ENCODE data around the gene CCDC40. TPM values are rescaled to one million over a fixed set of nuclear protein-coding genes. Genes with fewer than 3 reads are reported as not detected.

CCDC40 gene
- total and polyA plus RNA-seq, 2 of the 13 experiments (the other 11 are each of a cell fraction or from before 2014, with no cell fraction given): 4.1 to 5.5 TPM

DNA sequence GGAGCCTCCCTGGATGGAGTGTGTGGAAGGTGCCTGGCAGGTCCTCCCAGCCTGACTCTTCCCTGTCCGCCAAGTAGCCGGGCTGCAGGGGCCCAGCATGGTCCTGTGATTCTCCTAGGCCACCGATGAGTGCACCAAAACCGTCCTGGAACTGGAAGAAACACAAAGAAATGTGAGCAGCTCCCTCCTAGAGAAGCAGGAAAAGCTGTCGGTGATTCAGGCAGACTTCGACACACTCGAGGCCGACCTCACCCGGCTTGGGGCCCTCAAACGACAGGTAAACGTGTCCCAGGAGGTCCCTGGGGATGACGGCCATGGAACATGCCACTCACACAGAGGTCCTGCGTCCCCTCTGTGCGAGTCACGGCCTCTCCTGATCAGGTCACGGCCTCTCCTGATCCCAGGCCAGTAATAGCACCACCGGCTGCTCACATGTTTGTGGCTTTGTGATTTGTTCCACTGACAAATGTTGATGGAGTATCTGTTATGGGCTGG is 60.7 kb downstream of the CCDC40 start:
- peak overlapping the region; percentile 54 for H3K4me2 ChIP-seq (ENCODE audit: low read depth, low read length)
- BruUV-seq (replicated peaks): no TSS peak
- ATAC-seq: peak; percentile 4; the same call in 2 of the 3 replicates
- H3K4me1 ChIP-seq (ENCODE audit: insufficient read depth, low read length): peaks cover 47% of the 10 kb centered on the region
- H3K9me3 ChIP-seq (ENCODE audit: low read length): no peaks in the 10 kb centered on the region
- in situ Hi-C loops (cut with HindIII; ENCODE audit: extremely low pct_ligation_motif_present, low pct_unique_long_range_greater_than_20kb): no loop called here
- H3K4me3 ChIP-seq (replicated peaks in 1 of 3; ENCODE audit: insufficient read depth in 1 of 3, low read depth in 2 of 3, low read length in 3 of 3): peak overlapping the region in 1 of 3 experiments; percentile 42; a peak in 1 of 6 replicates
- H3K9ac ChIP-seq (ENCODE audit: insufficient read depth, low read depth, low read length): no peak overlapping the region
- H3K27ac ChIP-seq (ENCODE audit: extremely low read length, insufficient read depth, low read length): no peak overlapping the region
- no peaks in the 10 kb centered on the region for H3K36me3 ChIP-seq (replicated peaks in 1 of 2; ENCODE audit: control insufficient read depth in 1 of 2, insufficient read depth in 2 of 2, low read length in 2 of 2)
- POLR2A ChIA-PET: no interaction called here
- intact Hi-C loops (cut with micrococcal nuclease; ENCODE audit: unreplicated experiment): no loop called here
- CTCF ChIA-PET (ENCODE audit: low intra/inter-chr PET ratio, low total read pairs): no interaction called here
- 7% methylated on average over 17 of the region's 17 CpGs for WGBS (ENCODE audit: low lambda C conversion rate)
- FAIRE-seq: no peak
- no peaks in the 10 kb centered on the region for H4K20me1 ChIP-seq (ENCODE audit: insufficient read depth, low read length)
- H2AFZ ChIP-seq (ENCODE audit: low read length): no peak overlapping the region
- H3K79me2 ChIP-seq (ENCODE audit: insufficient read depth, low read length): peaks cover 7% of the 10 kb centered on the region
- peaks cover 5 to 45% of the 10 kb centered on the region in 2 experiments; a peak in 4 of 5 replicates for H3K27me3 ChIP-seq (ENCODE audit: control insufficient read depth in 1 of 2, insufficient read depth in 2 of 2, low read length in 2 of 2)
- DNase-seq (ENCODE audit: low spot score): no peak
- TF ChIP-seq HOXA9 (CRISPR knock-in tag; IDR thresholded peaks at IDR 0.05; ENCODE audit: borderline replicate concordance) (peak; percentile 25; the same call in 1 of the 2 replicates), PRPF4 (IDR thresholded peaks at IDR 0.05; ENCODE audit: low read depth, low read length, poor library complexity, severe bottlenecking) (no peak), SCMH1 (CRISPR knock-in tag; IDR thresholded peaks at IDR 0.05; ENCODE audit: borderline replicate concordance) (no peak), ZNF510 (CRISPR knock-in tag; IDR thresholded peaks at IDR 0.05; ENCODE audit: low read depth) (no peak), XRCC5 (optimal IDR thresholded peaks at IDR 0.05; ENCODE audit: low read length) (peak; percentile 14), REXO4 (CRISPR knock-in tag; IDR thresholded peaks at IDR 0.05; ENCODE audit: borderline replicate concordance) (0 out of 2 replicates have a peak, but pooled peaks have one; percentile 63), SOX6 (IDR thresholded peaks at IDR 0.05) (no peak), SOX6 (CRISPR knock-in tag; IDR thresholded peaks at IDR 0.05) (no peak), CCDC6 (CRISPR knock-in tag; IDR thresholded peaks at IDR 0.05) (peak; percentile 26; the same call in 1 of the 2 replicates), ZNF274 (CRISPR knock-in tag; IDR thresholded peaks at IDR 0.05) (0 out of 2 replicates have a peak, but pooled peaks have one; percentile 44)
- TF ChIP-seq, protein P1, sequence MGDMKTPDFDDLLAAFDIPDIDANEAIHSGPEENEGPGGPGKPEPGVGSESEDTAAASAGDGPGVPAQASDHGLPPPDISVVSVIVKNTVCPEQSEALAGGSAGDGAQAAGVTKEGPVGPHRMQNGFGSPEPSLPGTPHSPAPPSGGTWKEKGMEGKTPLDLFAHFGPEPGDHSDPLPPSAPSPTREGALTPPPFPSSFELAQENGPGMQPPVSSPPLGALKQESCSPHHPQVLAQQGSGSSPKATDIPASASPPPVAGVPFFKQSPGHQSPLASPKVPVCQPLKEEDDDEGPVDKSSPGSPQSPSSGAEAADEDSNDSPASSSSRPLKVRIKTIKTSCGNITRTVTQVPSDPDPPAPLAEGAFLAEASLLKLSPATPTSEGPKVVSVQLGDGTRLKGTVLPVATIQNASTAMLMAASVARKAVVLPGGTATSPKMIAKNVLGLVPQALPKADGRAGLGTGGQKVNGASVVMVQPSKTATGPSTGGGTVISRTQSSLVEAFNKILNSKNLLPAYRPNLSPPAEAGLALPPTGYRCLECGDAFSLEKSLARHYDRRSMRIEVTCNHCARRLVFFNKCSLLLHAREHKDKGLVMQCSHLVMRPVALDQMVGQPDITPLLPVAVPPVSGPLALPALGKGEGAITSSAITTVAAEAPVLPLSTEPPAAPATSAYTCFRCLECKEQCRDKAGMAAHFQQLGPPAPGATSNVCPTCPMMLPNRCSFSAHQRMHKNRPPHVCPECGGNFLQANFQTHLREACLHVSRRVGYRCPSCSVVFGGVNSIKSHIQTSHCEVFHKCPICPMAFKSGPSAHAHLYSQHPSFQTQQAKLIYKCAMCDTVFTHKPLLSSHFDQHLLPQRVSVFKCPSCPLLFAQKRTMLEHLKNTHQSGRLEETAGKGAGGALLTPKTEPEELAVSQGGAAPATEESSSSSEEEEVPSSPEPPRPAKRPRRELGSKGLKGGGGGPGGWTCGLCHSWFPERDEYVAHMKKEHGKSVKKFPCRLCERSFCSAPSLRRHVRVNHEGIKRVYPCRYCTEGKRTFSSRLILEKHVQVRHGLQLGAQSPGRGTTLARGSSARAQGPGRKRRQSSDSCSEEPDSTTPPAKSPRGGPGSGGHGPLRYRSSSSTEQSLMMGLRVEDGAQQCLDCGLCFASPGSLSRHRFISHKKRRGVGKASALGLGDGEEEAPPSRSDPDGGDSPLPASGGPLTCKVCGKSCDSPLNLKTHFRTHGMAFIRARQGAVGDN (CRISPR knock-in tag; IDR thresholded peaks at IDR 0.05): peak; percentile 77
- TF ChIP-seq, protein P2, sequence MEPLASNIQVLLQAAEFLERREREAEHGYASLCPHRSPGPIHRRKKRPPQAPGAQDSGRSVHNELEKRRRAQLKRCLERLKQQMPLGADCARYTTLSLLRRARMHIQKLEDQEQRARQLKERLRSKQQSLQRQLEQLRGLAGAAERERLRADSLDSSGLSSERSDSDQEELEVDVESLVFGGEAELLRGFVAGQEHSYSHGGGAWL (CRISPR knock-in tag; IDR thresholded peaks at IDR 0.05): peak; percentile 54; the same call in 1 of the 2 replicates
- TF ChIP-seq, protein P3, sequence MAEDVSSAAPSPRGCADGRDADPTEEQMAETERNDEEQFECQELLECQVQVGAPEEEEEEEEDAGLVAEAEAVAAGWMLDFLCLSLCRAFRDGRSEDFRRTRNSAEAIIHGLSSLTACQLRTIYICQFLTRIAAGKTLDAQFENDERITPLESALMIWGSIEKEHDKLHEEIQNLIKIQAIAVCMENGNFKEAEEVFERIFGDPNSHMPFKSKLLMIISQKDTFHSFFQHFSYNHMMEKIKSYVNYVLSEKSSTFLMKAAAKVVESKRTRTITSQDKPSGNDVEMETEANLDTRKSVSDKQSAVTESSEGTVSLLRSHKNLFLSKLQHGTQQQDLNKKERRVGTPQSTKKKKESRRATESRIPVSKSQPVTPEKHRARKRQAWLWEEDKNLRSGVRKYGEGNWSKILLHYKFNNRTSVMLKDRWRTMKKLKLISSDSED (CRISPR knock-in tag; IDR thresholded peaks at IDR 0.05): no peak
- TF ChIP-seq, protein P4, sequence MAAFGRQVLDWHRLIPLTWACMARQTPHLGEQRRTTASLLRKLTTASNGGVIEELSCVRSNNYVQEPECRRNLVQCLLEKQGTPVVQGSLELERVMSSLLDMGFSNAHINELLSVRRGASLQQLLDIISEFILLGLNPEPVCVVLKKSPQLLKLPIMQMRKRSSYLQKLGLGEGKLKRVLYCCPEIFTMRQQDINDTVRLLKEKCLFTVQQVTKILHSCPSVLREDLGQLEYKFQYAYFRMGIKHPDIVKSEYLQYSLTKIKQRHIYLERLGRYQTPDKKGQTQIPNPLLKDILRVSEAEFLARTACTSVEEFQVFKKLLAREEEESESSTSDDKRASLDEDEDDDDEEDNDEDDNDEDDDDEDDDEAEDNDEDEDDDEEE (CRISPR knock-in tag; IDR thresholded peaks at IDR 0.05): 0 out of 2 replicates have a peak, but pooled peaks have one; percentile 43
